Raji (cell line): Measurements from ENCODE around the gene ACACA.

Experiments
- POLR2A ChIP-seq: IDR thresholded peaks from 2 replicates; pipeline ENCODE4 v1.6.1; 2011; ENCODE audit warnings: low read depth, low read length, control low read depth; ENCODE audit not compliant: insufficient read depth

The ACACA gene

GRCh38 chr17:37230633-37231032, 176.0 kb downstream of the ACACA start:
- TF ChIP-seq POLR2A = no peak

- no peak for TF ChIP-seq POLR2A
Measured at GRCh38 chr17:37225465-37225864, 181.2 kb downstream of the ACACA start.

DNA sequence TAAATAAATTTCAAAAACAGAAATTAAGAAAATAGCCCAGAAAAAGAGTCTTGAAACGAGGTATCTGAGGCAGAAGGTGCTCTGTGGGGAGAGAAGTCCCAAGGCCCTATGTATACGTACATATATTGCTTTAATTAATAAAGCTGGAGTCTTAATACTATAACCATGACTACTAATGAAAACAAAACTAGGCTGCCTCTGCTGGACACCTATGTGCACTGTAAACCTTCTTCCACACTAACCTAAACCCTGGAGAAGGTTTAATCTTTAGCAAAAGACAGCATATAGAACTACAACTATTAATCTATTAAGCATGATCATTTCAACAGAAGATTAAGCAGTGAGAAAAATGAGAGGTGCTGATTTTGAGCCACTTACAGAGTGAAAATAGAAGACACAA, 184.8 kb downstream of the ACACA start:
- no peak for TF ChIP-seq POLR2A

GRCh38 chr17:37220607-37220953, 186.1 kb downstream of the ACACA start:
- TF ChIP-seq POLR2A = no peak

DNA sequence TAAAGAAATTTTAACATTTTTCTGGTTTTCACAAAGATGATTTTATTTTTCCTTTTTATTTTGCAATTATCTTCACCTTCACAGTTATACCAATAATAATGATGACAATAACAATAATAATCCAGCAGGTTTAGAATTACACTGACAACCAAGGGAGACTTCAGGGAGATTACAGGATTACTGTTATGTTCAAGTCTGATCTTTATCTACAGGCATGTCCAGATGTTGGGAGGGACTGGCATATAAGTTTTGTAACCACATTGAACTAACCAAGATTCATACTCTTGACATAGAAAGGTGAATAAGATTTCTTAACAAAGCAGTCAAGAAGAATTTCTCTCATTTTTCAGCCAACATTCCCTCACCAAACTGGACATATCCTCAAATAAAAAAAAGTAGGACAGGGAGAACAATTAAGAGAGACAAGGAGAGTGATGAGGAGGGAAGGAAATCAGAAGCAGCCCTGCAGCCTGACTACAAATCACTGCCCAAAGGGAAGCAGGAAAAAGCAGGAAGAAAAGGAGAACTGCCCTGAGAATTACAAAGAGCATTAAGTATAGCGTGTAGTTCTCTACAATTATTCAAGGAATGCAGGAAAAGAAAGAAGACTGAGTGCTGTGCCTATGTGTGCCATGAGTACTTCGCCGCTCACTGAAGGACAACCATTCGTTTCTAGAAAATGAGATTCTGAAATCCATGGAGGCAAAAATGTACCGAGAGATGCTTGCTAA, 186.6 kb downstream of the ACACA start:
- no peak for TF ChIP-seq POLR2A

- TF ChIP-seq POLR2A = no peak
Measured at GRCh38 chr17:37218849-37219248, 187.8 kb downstream of the ACACA start.

GRCh38 chr17:37214416-37214815, 192.2 kb downstream of the ACACA start:
- no peak for TF ChIP-seq POLR2A

GRCh38 chr17:37213927-37214326, 192.7 kb downstream of the ACACA start:
- TF ChIP-seq POLR2A = no peak

GRCh38 chr17:37212179-37212578, 194.5 kb downstream of the ACACA start:
- TF ChIP-seq POLR2A = no peak

GRCh38 chr17:37211136-37211535, 195.5 kb downstream of the ACACA start:
- TF ChIP-seq POLR2A = no peak

DNA sequence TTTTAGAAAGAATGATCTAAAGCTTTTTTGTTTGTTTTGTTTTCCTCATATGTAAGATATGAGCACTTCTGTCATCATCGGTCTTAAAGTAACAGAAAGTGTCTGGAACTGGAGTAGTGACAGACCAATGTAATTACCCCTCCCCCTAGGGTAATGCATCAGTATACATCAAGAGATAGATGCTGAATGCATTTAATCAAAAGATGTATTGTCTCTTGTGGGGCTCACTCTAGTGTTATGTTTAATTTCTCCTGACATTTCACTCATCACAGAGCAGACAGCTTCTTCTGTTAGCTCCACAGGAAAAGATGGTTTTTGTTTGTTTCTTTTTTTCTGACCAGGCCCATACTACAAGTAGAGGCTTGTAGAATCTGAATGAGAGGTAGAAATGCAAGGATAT, 199.5 kb downstream of the ACACA start:
- TF ChIP-seq POLR2A = no peak

- no peak for TF ChIP-seq POLR2A
Measured at GRCh38 chr17:37206299-37206698, 200.3 kb downstream of the ACACA start.

- TF ChIP-seq POLR2A = no peak
Measured at GRCh38 chr17:37200497-37200896, 206.1 kb downstream of the ACACA start.

GRCh38 chr17:37197336-37197735, 209.3 kb downstream of the ACACA start:
- no peak for TF ChIP-seq POLR2A

- TF ChIP-seq POLR2A = no peak
Measured at GRCh38 chr17:37194208-37194607, 212.4 kb downstream of the ACACA start.

DNA sequence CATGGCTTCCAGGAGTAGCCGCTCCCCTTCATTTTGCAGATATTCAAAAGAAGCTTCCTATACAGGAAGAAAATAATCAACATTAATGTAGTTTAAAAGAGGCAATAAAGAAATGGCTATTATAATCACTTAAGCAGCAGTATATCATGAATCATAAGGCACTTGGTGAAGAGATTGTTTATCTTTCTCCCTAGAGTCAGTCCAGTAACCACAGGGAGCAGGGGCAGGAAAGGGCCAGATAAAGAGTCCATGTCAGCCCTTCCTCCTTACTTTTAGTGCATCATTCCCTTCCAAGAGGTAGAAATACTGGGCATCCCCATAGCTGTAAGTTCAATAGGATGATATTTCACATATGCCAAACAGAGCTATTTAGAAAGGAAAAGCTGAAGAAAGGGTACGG, 215.4 kb downstream of the ACACA start:
- TF ChIP-seq POLR2A = no peak

GRCh38 chr17:37190493-37190892, 216.1 kb downstream of the ACACA start:
- no peak for TF ChIP-seq POLR2A

DNA sequence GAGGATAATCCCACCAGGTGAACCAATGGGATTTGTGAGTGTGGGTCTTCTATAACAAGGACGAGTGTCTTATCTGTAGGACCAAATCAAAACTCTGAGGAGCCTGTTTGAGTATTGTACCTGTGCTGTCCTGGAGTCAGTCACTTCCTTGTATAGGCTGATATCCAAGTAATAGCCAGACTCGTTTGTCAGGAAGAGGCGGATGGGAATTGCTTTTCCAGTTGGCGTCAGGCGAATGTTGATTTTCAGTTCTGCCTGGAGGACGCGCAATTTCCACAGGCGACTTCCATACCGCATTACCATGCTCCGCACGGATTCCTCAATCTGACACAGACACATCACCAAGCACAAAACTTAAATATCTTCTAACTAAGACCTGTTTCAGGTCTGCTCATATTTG, 218.5 kb downstream of the ACACA start:
- TF ChIP-seq POLR2A = no peak

GRCh38 chr17:37187262-37187661, 219.4 kb downstream of the ACACA start:
- TF ChIP-seq POLR2A = no peak
